HG03565 (cell line): ENCODE results near the gene PPP1CA.
"Not testable (repeated sequence)": the region's sequence is repeated elsewhere in the genome, so short reads cannot be mapped to it uniquely, and the experiment has no call there.

Experiments used
- ATAC-seq: cut with Tn5 transposase; IDR thresholded peaks from one replicate; pipeline ENCODE4 v1.9.1; 2021; ENCODE audit warnings: mild to moderate bottlenecking, moderate library complexity; ENCODE audit not compliant: unreplicated experiment

The PPP1CA gene

DNA sequence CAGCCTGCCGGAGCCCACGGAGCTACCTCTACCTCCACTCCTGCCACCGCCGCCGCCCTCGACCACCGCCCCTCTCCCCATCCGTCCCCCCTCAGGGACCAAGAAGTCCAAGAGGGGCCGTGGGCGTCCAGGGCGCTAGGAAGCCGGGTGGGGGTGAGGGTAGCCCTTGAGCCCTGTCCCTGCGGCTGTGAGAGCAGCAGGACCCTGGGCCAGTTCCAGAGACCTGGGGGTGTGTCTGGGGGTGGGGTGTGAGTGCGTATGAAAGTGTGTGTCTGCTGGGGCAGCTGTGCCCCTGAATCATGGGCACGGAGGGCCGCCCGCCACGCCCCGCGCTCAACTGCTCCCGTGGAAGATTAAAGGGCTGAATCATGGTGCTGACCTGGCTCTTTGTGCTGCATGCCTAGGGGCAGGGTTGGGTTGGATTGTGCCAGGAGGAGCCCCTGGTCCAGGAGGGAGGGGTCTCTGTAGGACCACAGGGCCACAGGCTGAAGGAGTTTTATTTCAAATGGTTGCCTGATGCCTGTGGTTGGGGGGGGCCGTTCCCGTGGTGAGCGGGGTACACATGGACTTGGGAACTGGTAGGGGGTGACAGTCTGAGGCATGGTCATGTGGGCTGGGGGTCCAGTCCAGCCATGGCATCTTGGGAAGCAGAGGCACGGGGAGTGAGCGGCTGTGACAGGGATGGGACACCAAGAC is 33.5 kb upstream of the PPP1CA start:
- ATAC-seq: no peak

DNA sequence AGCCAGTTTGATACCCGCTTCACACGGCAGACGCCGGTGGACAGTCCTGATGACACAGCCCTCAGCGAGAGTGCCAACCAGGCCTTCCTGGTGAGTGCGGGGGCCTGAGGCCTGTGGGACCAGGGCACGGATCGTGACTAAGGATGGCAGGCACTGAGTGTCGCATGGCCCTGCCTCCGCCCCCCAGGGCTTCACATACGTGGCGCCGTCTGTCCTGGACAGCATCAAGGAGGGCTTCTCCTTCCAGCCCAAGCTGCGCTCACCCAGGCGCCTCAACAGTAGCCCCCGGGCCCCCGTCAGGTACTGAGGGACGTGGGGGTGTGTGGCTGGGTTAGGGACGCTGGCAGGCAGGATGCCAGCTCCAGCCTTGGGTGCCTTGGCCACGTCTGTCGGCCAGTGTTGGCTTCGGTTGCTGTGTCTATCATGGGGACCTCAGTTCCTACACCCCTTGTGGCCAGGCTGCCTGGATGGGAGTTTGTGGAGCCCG is 32.8 kb upstream of the PPP1CA start:
- ATAC-seq: no peak

DNA sequence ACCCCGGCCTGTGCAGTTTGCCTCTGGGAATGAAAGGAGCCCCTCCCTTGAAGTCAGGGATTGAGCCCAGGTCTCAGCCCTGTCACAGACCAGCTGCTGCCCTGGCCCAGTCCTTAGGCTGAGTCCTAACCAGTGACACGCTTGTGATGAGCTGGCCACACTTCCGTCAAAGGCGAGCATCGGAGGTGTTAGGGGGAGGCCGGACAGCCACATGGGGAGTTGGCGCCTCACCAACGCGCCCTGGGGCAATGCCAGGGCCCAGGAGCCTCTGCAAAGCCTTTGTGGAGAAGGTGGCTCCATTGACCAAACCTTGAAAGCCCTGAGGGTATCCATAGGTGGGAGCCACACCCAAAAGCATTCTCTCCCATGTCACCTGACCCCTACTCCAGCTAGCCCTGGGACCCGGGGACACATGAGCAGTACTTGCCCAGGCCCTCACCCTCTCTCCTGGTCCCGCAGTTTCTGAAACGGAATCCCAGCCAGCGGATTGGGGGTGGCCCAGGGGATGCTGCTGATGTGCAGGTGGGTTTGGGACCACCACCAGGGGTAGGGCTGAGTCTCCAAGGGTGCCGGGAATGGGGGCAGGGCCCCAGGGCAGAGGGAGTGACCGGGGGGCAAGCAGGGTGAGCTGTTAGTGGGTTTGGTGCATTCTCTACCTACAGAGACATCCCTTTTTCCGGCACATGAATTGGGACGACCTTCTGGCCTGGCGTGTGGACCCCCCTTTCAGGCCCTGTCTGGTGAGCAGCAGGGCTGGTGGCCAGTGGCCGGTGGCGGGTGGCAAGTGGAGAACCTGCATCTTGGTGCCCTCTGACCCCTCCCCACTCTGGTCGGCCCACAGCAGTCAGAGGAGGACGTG is 32.1 kb upstream of the PPP1CA start:
- no peak for ATAC-seq

DNA sequence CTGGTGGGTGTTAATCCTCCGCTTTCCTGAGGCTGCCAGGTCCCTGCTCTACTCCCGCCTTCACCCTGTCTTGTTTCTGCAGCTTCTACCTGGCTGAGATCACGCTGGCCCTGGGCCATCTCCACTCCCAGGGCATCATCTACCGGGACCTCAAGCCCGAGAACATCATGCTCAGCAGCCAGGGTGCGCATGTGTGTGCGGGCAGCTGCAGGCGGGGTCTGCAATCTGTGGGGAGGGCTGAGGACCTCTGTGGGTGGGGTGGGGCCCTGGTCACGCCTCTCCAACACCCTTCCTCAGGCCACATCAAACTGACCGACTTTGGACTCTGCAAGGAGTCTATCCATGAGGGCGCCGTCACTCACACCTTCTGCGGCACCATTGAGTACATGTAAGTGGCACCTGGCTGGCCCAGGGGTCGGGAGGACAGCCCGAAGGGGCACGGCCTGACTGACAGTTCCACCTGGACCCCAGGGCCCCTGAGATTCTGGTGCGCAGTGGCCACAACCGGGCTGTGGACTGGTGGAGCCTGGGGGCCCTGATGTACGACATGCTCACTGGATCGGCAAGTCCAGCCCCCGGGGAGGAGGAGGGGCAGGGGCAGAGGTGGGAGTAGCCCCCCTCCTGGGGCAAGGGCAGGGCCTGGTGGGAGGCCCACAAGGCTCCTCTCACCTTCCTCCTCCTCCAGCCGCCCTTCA is 31.1 kb upstream of the PPP1CA start:
- ATAC-seq: no peak

DNA sequence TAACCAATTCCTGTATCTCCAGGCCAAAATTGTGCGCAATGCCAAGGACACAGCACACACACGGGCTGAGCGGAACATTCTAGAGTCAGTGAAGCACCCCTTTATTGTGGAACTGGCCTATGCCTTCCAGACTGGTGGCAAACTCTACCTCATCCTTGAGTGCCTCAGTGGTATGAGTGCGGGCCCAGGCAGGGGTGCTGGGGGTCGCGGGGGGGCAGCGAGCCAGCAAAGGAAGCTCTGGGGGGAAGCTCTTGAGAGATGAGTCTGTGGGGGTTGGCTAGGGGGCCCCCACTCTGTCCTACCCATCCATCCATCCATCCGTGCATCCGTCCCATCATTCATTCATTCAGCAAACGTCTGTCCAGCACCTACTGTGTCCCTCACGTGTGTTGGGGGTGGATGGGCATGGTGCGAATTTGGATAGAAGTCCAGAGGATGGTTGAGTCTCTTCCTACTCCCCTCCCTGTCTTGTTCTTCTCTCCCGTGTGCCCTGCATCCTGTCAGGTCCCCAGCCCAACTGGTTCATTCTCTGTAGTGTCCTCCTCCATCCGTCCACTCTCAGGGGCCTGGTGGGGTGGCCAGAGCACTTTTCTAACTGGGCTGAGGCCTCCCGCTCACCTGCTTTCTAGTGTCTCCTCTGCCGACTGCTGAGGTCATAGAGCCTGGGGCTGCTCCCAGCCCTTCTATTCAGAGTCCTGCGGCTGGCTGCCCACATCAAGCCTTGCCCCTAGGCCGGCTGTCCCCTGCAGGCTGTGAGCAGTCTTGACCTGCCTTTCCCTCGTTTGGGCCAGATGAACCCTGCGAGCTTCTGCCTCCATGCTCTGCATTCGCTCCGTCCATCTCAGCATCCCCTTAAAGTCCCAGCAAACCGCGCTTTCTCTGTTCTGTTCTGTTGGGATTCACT is 29.9 kb upstream of the PPP1CA start:
- ATAC-seq: no peak

DNA sequence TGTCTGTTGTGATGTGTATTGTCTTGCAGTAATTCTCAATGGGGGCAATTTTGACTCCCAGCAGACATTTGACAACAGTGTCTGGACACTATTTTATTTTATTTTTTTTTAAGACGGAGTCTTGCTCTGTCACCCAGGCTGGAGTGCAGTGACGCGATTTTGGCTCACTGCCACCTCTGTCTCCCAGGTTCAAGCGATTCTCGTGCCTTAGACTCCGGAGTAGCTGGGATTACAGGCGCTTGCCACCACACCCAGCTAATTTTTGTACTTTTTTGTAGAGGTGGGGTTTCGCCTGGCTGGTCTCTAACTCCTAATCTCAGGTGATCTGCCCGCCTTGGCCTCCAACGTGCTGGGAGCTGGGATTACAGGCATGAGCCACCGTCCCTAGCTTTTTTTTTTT is 28.1 kb upstream of the PPP1CA start:
- no peak for ATAC-seq

DNA sequence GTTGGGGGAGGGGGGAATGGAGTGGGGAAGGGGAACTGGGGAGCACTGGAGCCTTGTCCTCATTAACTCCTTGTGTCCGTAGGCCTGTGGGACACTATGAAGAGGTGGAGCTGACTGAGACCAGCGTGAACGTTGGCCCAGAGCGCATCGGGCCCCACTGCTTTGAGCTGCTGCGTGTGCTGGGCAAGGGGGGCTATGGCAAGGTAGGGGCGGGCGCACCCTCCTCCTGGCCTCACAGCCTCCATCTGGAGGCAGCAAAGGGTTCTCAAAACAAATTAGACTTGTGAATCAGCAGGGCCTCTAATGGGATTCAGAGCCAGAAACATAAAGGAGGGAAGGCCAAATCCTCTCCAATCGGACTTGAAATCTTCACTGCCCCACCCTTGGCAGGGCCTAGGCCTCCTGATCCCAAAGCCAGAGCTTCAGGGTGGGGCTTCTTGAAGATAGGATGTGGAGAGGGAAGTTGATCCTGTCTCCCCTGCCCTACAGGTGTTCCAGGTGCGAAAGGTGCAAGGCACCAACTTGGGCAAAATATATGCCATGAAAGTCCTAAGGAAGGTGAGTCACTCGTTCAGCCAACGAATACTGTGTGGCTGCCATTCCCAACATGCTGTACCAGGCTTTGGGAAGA is 27.5 kb upstream of the PPP1CA start:
- ATAC-seq: no peak

DNA sequence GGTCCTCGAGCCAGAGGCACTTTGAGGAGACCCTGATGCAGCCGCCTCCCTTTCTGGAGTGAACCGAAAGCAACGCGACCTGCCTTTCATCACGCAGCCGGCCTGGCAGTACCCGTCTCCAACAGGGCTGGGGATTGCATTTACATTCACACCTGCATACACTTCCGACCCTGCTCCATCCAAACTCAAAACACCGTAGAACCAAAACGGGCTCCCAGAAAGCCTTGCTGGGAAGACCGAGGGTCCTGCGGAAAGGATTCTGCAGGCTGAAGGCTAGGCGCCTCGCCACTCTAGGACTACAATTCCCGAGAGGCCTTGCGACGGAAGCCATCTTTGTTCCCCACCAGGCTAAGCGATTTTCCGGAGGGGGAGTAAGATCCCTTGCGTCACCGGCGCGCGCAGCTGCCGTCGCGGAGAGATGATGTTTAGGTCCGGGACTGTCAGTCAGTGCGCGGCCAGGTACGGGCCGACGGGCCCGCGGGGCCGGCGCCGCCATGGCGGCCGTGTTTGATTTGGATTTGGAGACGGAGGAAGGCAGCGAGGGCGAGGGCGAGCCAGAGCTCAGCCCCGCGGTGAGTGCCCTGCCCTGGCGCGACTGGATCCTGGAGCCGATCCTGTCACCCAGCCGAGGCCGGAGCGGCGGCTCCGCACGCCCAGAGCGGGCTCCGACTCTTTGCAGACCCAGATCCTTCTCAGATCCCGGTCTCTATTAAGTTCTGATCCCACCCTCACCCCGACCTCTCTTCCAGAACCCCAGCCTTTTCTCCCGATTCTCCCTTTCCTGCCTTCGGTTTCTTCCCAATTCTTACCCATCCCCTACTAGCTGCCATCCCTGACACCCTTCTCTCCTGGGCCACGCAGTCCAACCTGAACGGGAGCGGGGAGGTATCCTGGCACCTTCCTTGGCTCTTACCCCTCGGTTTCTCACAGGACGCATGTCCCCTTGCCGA is 26.7 kb upstream of the PPP1CA start, which contains the start of gene RPS6KB2:
Gene RPS6KB2 (plus strand): TSS at position 443 of the 950 bp plus-strand sequence. CDS start 52 bp downstream, at position 495.
- peak; percentile 84 for ATAC-seq

DNA sequence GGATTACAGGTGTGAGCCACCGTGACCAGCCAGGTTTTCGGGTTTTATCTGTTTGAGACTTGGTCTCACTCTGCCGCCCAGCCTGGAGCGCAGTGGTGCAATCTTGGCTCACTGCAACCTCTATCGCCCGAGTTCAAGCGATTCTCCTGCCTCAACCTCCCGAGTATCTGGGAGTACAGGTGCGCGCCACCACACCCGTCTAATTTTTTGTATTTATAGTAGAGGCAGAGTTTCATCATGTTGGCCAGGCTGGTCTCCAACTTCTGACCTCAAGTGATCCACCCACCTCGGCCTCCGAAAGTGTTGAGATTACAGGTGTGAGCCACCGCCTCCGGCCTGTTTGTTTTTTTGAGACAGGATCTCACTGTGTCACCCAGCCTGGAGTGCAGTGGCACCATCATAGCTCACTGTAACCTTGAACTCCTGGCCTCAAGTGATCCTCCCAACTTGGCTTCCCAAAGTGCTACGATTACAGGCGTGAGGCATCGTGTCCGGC is 25.8 kb upstream of the PPP1CA start:
- not testable (repeated sequence) for ATAC-seq

DNA sequence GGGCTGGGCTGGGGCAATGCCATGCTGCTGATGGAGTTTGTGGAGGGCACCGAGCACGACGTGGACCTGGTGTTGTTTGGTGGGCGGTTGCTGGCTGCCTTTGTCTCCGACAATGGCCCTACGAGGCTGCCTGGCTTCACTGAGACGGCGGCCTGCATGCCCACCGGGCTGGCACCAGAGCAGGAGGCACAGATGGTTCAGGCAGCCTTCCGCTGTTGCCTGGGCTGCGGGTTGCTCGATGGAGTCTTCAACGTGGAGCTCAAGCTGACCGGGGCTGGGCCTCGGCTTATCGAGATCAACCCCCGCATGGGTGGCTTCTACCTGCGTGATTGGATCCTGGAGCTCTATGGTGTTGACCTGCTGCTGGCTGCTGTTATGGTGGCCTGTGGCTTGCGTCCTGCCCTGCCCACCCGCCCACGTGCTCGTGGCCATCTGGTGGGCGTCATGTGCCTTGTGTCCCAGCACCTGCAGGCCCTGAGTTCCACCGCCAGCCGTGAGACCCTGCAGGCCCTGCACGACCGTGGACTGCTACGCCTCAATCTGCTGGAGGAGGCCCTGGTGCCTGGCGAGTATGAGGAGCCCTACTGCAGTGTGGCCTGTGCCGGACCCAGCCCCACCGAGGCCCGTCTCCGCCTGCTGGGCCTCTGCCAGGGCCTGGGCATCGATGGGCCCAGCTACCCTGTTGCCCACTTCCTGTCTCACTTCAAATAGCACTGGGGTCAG is 22.4 kb upstream of the PPP1CA start:
- no peak for ATAC-seq

DNA sequence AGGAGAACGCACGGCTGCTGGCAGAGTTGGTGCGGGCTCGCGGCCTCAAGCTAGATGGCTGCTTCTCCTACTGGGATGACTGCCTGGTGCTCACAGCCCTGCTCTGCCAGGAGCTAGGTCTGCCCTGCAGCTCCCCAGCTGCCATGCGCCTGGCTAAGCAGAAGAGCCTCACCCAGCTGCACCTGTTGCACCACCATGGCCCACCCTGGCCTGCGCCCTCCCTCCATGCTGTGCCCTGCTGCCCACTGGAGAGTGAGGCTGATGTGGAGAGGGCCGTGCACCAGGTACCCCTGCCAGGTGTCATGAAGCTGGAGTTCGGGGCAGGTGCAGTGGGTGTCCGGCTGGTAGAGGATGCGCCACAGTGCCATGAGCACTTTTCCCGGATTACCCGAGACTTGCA is 21.8 kb upstream of the PPP1CA start:
- no peak for ATAC-seq

DNA sequence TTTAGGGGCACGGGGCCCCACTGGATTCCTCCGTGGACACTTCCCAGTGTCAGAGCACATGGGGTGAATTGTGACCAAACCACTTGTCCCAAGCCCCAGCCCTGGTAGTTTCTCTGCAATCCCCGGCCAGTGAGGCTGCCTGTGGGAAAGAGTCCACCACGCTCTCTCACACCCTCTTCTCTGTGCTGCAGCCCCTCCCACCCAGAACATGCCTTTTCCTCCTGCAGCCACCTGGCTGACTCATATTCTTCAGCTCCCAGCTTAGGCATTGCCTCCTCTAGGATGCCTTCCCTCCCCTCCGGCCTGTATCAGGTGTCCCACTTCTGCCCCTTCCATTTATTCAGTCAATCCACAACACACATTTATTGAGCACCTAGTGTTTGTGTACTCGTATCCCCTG is 21.2 kb upstream of the PPP1CA start:
- no peak for ATAC-seq

DNA sequence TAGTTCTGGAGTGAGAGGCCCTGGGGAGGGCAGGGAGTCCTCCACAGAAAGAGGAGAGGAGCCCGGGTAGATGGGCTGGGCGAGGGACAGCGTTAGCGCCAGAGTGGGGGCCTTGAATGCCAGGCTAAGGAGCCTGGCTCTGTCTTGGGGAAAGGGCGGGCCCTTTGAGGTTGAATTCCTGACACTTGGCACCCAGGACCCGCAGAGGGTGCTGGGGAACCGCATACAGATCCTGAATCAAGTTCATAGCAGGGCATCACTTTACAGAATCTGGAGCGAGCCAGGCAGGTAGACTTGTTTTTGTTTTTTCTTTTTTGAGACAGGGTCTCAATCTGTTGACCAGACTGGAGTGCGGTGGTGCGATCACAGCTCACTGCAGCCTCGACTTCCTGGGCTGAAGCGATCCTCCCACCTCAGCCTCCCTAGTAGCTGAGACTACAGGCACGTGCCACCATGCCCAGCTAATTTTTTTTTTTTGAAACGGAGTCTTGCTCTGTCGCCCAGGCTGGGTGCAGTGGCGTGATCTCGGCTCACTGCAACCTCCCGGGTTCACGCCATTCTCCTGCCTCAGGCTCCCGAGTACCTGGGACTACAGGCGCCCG is 19.9 kb upstream of the PPP1CA start:
- no peak for ATAC-seq

DNA sequence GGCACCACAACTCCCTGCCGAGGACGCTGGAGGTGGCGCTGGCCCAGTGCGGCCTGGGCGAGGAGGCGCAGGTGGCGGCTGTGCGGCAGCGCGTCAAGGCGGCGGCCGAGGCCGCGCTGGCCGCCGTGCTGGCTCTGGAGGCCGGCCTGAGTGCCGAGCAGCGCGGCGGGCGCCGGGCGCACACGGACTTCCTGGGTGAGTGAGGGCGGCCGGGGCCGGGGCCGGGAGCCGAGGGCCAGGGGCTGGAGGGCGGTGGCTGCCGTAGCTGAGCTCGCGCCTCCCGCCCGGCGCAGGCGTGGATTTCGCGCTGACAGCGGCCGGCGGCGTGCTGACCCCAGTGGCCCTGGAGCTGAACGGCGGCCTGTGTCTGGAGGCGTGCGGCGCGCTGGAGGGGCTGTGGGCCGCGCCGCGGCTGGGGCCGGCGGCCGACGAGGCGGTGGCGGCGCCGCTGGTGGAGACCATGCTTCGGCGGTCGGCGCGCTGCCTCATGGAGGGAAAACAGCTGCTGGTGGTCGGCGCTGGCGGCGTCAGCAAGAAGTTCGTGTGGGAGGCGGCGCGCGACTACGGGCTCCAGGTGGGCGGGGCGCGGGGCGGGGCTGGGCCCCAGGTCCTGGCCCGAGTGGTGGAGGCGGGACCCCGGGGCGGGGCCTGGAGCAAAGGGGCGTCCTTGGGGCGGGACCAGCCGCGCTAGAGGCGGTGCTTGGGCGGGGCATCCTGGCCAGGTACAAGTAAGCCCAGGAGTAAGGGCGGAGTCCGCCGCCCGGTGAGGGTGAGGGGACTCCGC is 19.2 kb upstream of the PPP1CA start:
- ATAC-seq: peak; percentile 73

DNA sequence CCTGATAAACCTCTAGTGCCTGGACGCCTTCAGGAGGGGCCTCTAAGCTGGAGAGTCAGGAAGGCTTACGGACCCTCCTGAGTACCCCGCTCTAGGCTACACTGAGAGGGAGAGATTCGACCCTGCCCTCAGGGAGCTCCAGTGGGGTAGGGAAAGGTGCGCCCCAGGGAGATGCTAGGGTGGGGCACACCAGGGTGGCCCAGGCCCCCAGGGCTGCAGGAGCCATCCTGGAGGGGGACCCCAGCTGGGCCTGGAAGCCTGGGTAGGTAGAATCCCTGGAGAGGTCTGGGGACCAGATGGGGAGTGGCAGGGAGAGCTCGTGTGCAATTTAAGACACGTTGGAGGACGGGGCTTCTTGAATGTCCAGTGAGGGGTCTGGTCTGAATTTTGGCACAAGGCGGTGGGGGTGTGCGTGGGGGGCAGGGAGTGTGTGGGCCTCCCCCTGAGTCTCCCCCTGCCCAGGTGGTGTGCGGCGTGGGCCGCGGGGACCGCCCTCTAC is 18.5 kb upstream of the PPP1CA start:
- no peak for ATAC-seq

DNA sequence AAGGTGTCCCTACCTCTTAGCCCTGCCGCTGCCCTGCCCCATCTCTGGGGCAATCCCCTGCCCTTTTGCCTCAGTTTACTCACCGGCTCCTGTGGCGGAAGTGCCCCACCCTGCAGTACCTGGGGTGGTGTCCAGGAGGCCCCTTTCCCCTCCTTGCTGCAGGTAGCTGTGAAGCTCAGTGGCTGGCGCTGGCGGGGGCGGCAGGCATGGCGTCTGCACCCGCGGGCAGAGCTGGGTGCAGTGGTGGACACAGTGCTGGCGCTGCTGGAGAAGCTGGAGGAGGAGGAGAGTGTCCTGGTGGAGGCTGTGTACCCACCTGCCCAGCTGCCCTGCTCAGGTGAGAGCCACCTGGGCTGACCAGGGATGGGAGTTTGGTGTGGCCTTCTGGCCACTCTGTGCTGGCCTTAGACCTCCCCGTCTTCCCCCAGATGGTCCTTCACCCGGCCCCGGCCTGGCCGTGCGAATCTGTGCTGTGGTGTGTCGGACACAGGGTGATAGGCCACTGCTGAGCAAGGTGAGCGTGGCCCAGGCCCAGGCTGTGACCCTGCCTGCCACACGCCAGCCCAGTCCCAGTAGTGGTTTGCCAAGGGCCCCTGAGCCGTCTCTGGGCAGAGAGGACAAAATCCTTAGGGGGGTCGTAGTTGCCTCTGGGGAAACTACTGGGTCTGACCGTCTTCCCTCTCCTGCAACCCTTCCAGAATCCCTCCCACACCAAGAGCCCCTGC is 17.8 kb upstream of the PPP1CA start:
- ATAC-seq: no peak
